Progenitor cell of endocrine pancreas (in vitro differentiated cells): ENCODE measurements around the gene KCNT1. TPM values are rescaled to one million over a fixed set of nuclear protein-coding genes. Genes with fewer than 3 reads are reported as not detected.

Source experiments
- DNase-seq: peaks from one replicate; pipeline ENCODE4 v3.0.0; 2021; ENCODE audit warnings: low spot score; ENCODE audit not compliant: unreplicated experiment
- H3K27ac Mint-ChIP-seq: 2 replicates; pipeline ENCODE4 v1.8.0; 2021; ENCODE audit warnings: mild to moderate bottlenecking, moderate library complexity, mixed read lengths
- H3K27me3 Mint-ChIP-seq: 2 replicates; pipeline ENCODE4 v1.8.0; 2021; ENCODE audit warnings: mixed read lengths
- H3K36me3 Mint-ChIP-seq: 2 replicates; pipeline ENCODE4 v1.8.0; 2022; ENCODE audit warnings: mixed read lengths; ENCODE audit not compliant: insufficient read depth
- H3K4me1 Mint-ChIP-seq: 2 replicates; pipeline ENCODE4 v1.8.0; 2021; ENCODE audit warnings: low read depth, mixed read lengths
- H3K4me3 Mint-ChIP-seq: 2 replicates; pipeline ENCODE4 v1.8.0; 2021; ENCODE audit warnings: low read depth, mild to moderate bottlenecking, moderate library complexity, mixed read lengths
- H3K9me3 Mint-ChIP-seq: 2 replicates; pipeline ENCODE4 v1.8.0; 2021; ENCODE audit warnings: low read depth, mixed read lengths
- CTCF ChIP-seq: fragments of 200-600 bp; sonication (generic); IDR thresholded peaks from one replicate; pipeline ENCODE4 v1.5.0; 2021; ENCODE audit warnings: antibody characterized with exemption, mild to moderate bottlenecking; ENCODE audit not compliant: unreplicated experiment
- total RNA-seq: library from RNA; stranded (reverse); gene quantifications from 2 replicates; pipeline ENCODE4 v1.2.1, GENCODE V29; 2021

KCNT1 gene
- total RNA-seq, 1 donor from 2014 or later = not detected

GRCh38 chr9:135840539-135840938, 138.6 kb downstream of the KCNT1 start:
- Mint-ChIP-seq H3K4me3 (no peak overlapping the region), H3K4me1 (peaks cover 5% of the 10 kb centered on the region), H3K36me3 (peaks cover 28% of the 10 kb centered on the region), H3K9me3 (peaks cover 18% of the 10 kb centered on the region), H3K27me3 (no peaks in the 10 kb centered on the region), H3K27ac (no peak overlapping the region)
- no peak for DNase-seq
- no peak for TF ChIP-seq CTCF

Other genes starting within 250 kb of the KCNT1 start
- gene PPP1R26, start 222.4 kb upstream of the KCNT1 start, total RNA-seq = 48.3 and 50.2 TPM in 2 replicates
- 36.5 and 40.0 TPM in 2 replicates for gene MRPS2, start 201.5 kb upstream of the KCNT1 start, total RNA-seq
- gene LCN1, start 180.7 kb upstream of the KCNT1 start, total RNA-seq = not detected in 2 replicates
- not detected in 2 replicates for gene OBP2A, start 156.1 kb upstream of the KCNT1 start, total RNA-seq
- gene PAEP, start 140.4 kb upstream of the KCNT1 start, total RNA-seq = not detected in 2 replicates
- not detected in 2 replicates for gene GLT6D1, start 62.6 kb upstream of the KCNT1 start, total RNA-seq
- 0.57 and 1.5 TPM in 2 replicates for gene LCN9, start 38.9 kb upstream of the KCNT1 start, total RNA-seq
- gene SOHLH1, start 2.7 kb upstream of the KCNT1 start, total RNA-seq = not detected in 2 replicates
- gene CAMSAP1, start 205.4 kb downstream of the KCNT1 start, total RNA-seq = 80.6 and 82.2 TPM in 2 replicates